Measurements from ENCODE around the gene LCN12.

DNA sequence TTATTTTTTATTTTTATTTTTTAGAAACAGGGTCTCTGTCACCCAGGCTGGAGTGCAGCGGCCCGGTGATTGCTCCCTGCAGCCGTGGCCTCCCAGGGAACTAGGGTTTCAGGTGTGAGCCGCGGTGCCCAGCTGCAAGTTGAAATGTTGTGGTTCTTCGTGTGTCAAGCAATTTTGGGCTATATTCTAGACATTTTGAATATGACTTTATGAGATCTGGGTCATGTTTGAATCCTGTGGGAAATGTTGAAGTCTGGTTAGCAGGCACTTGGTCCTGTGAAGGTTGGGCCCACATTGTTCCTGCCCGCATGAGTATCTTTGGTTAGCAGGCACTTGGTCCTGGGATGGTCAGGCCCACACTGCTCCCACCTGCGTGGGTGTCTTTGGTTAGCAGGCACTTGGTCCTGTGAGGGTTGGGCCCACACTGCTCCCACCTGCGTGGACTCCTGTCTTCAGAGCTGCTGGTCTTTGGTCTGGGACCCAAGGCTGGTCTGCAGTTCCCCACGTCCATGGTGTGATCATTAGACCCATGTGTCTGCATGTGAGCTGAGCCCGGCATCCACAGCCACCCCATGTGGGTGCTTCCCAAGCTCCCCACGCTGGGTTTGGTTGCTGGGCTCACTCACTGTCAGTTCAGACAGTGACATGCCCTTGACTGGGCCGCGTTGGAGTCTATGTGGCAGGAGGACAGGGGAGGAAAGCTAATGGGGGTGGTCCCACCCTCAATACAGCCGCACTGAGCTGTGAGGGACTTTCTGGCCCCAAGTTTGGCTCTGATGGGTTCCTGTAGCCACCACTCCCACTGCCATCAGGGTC lies 14.7 kb upstream of the LCN12 start:
- TF ChIP-seq CTCF (IDR thresholded peaks at IDR 0.05) (no peak), POLR2A (IDR thresholded peaks at IDR 0.05) (no peak)
